Head of caudate nucleus (tissue), 42 donors: ENCODE measurements around the gene MATK.

Experiments
- DNase-seq, 42 donors: peaks; one replicate each; pipeline versions ENCODE4 v3.0.0 to v3.0.0-alpha.2; 2020 to 2021; ENCODE audit warnings: mixed read lengths in 7 of 42
- intact Hi-C: fragments of 100-400 bp; cut with DNase I; formaldehyde crosslinking; loops from one replicate; pipeline ENCODE4 v1.15.0; 2022

The MATK gene

GRCh38 chr19:3736106-3736724, 50.0 kb downstream of the MATK start:
- intact Hi-C loops: no loop called here
- DNase-seq: no peak

GRCh38 chr19:3734310-3734600, 51.9 kb downstream of the MATK start:
- DNase-seq: no peak
- intact Hi-C loops: no loop called here

- no peak for DNase-seq
- intact Hi-C loops: no loop called here
Observed at GRCh38 chr19:3733549-3734309, 52.5 kb downstream of the MATK start.

- intact Hi-C loops: no loop called here
Observed at GRCh38 chr19:3732108-3732507, 54.1 kb downstream of the MATK start.

GRCh38 chr19:3730457-3730958, 55.7 kb downstream of the MATK start:
- no peak for DNase-seq
- intact Hi-C loops: no loop called here

More at GRCh38 chr19:3732108-3732507, 54.1 kb downstream of the MATK start:
- no peak for DNase-seq
